HepG2 (cell line): ENCODE measurements around the gene SMIM14. TPM values are rescaled to one million over a fixed set of nuclear protein-coding genes. Genes with fewer than 3 reads are reported as not detected.
A peak's percentile ranks its signal among the peaks of the same experiment; 100 is the strongest.

ENCODE experiments used
- ATAC-seq: fragments of 200-7000 bp; cut with Tn5 transposase; 3 replicates; pipeline ENCODE4 v1.9.1; 2020; ENCODE audit warnings: mild to moderate bottlenecking, moderate library complexity
- BruUV-seq: library from RNA; stranded (reverse); fragments of 400-500 nt; replicated peaks from 2 replicates; lab custom pipeline; 2021; lab: Mats Ljungman, UMichigan
- CTCF ChIA-PET: fragments of 300-600 bp; formaldehyde crosslinking; extraction: SDS; loops from one replicate; lab custom pipeline; 2021; ENCODE audit warnings: low total read pairs, inconsistent platforms, low intra/inter-chr PET ratio; lab: Yijun Ruan, JAX
- POLR2A ChIA-PET: fragments of 350-600 bp; sonication (Branson Sonifier 250); formaldehyde crosslinking; loops from one replicate; lab custom pipeline; 2020; ENCODE audit warnings: antibody characterized with exemption, inconsistent platforms; lab: Yijun Ruan, JAX
- DNase-seq: peaks from one replicate; pipeline ENCODE4 v3.0.0-alpha.2; 2015; ENCODE audit warnings: low spot score
- FAIRE-seq: peaks from 3 replicates; lab custom pipeline; 2011; peaks lifted over from hg19 to GRCh38; lab: Jason Lieb, UNC
- H2AFZ ChIP-seq: one replicate; pipeline ENCODE4 v1.6.1; 2011; ENCODE audit warnings: low read length, inconsistent platforms
- H3K27ac ChIP-seq: fragments of 300-600 bp; 3 replicates; pipeline ENCODE4 v1.8.0; 2011; ENCODE audit warnings: mixed run types, mild to moderate bottlenecking, mixed read lengths, low read length, inconsistent platforms; ENCODE audit not compliant: insufficient read depth; ENCODE audit errors: extremely low read length
- H3K27me3 ChIP-seq, 2 experiments: fragments of 200-600 bp in 1 of 2; 2 replicates in 1 of 2; 3 replicates in 1 of 2; pipeline versions ENCODE4 v1.6.0 to v1.8.0; 2011; ENCODE audit warnings: low read length in 2 of 2, mild to moderate bottlenecking in 2 of 2, moderate library complexity in 2 of 2, inconsistent platforms in 1 of 2; ENCODE audit not compliant: insufficient read depth in 2 of 2, control insufficient read depth in 1 of 2
- H3K36me3 ChIP-seq, 2 experiments: fragments of 200-600 bp in 1 of 2; replicated peaks in 1 of 2; 2 replicates in 1 of 2; 3 replicates in 1 of 2; pipeline versions ENCODE4 v1.5.1 to v1.8.0; 2011; ENCODE audit warnings: low read length in 2 of 2, inconsistent platforms in 1 of 2; ENCODE audit not compliant: insufficient read depth in 2 of 2, control insufficient read depth in 1 of 2
- H3K4me1 ChIP-seq: 2 replicates; pipeline ENCODE4 v1.5.1; 2012; ENCODE audit warnings: low read length, inconsistent platforms; ENCODE audit not compliant: insufficient read depth
- H3K4me2 ChIP-seq: 2 replicates; pipeline ENCODE4 v1.6.0; 2011; ENCODE audit warnings: low read depth, low read length, inconsistent platforms
- H3K4me3 ChIP-seq, 3 experiments: fragments of 200-600 bp in 1 of 3; sonication (generic), shearing (Covaris generic) in 1 of 3; replicated peaks in 1 of 3; 2 replicates each; pipeline ENCODE4 v1.5.1; 2011 to 2016; ENCODE audit warnings: low read length in 3 of 3, inconsistent platforms in 2 of 3, low read depth in 2 of 3, mild to moderate bottlenecking in 2 of 3, control low read depth in 1 of 3, mixed read lengths in 1 of 3; ENCODE audit not compliant: insufficient read depth in 1 of 3
- H3K79me2 ChIP-seq: one replicate; pipeline ENCODE4 v1.6.1; 2011; ENCODE audit warnings: low read length, inconsistent platforms; ENCODE audit not compliant: insufficient read depth
- H3K9ac ChIP-seq: 2 replicates; pipeline ENCODE4 v1.6.0; 2011; ENCODE audit warnings: mild to moderate bottlenecking, low read depth, low read length, inconsistent platforms; ENCODE audit not compliant: insufficient read depth
- H3K9me3 ChIP-seq: 2 replicates; pipeline ENCODE4 v1.5.1; 2012; ENCODE audit warnings: mild to moderate bottlenecking, low read length
- H4K20me1 ChIP-seq: 2 replicates; pipeline ENCODE4 v1.6.0; 2011; ENCODE audit warnings: inconsistent platforms, mild to moderate bottlenecking, low read length, moderate library complexity; ENCODE audit not compliant: insufficient read depth
- HNF1B ChIP-seq: sonication (generic); formaldehyde crosslinking; IDR thresholded peaks from 2 replicates; pipeline ENCODE4 v1.5.1; 2020; ENCODE audit warnings: mild to moderate bottlenecking, moderate library complexity, missing genetic modification reagents
- RCOR2 ChIP-seq: IDR thresholded peaks from 2 replicates; pipeline ENCODE4 v1.6.1; 2016; ENCODE audit warnings: missing biosample characterization, missing genetic modification reagents
- SAP130 ChIP-seq: IDR thresholded peaks from 2 replicates; pipeline ENCODE4 v1.6.1; 2016; ENCODE audit warnings: low read depth
- SRY ChIP-seq: sonication (generic); formaldehyde crosslinking; IDR thresholded peaks from 2 replicates; pipeline ENCODE4 v1.8.0; 2022; ENCODE audit warnings: mild to moderate bottlenecking, missing genetic modification reagents
- STAG1 ChIP-seq: sonication (generic); formaldehyde crosslinking; IDR thresholded peaks from 2 replicates; pipeline ENCODE4 v1.4.0; 2020; ENCODE audit warnings: missing genetic modification reagents
- TEAD3 ChIP-seq: optimal IDR thresholded peaks from 2 replicates; pipeline ENCODE3; 2016; ENCODE audit warnings: borderline replicate concordance
- ZNF230 ChIP-seq: sonication (generic); formaldehyde crosslinking; IDR thresholded peaks from 2 replicates; pipeline ENCODE4 v1.4.0; 2020; ENCODE audit warnings: mild to moderate bottlenecking, missing genetic modification reagents
- ZNF44 ChIP-seq: sonication (generic); formaldehyde crosslinking; IDR thresholded peaks from 2 replicates; pipeline ENCODE4 v1.5.1; 2020; ENCODE audit warnings: mild to moderate bottlenecking, missing genetic modification reagents
- WGBS: methylation state at CpG from one replicate; pipeline ENCODE4 v1.1.6; 2017; ENCODE audit warnings: low lambda C conversion rate; 5-methylcytosine and 5-hydroxymethylcytosine counted together
- in situ Hi-C: cut with HindIII; loops from 2 replicates; pipeline ENCODE4 v1.10.0; 2017; ENCODE audit warnings: low pct_unique_long_range_greater_than_20kb; ENCODE audit not compliant: extremely low pct_ligation_motif_present
- intact Hi-C: fragments of 100-400 bp; cut with micrococcal nuclease; formaldehyde crosslinking; loops from one replicate; pipeline ENCODE4 v1.10.0; 2022; ENCODE audit not compliant: unreplicated experiment
- polyA plus RNA-seq, 8 experiments: library from polyadenylated mRNA; depleted of rRNA in 3 of 8; stranded (reverse) in 7 of 8; unstranded in 1 of 8; fragments of >200 nt; fragmentation: Illumina TruSeq in 4 of 8; extraction: Trizol in 4 of 8; gene quantifications; 2 replicates each; pipeline versions ENCODE4 v1.2.1 to v1.2.3, GENCODE V29; 2011 to 2016; ENCODE audit warnings: low read depth in 4 of 8, missing spikeins in 1 of 8, mixed read lengths in 1 of 8; ENCODE audit not compliant: insufficient read depth in 1 of 8
- total RNA-seq, 5 experiments: library from RNA; depleted of rRNA; stranded (reverse); fragments of >200 nt; fragmentation: Illumina TruSeq; extraction: Trizol; gene quantifications; 2 replicates each; pipeline ENCODE4 v1.2.3, GENCODE V29; 2016; ENCODE audit warnings: low read depth in 1 of 5
- TF ChIP-seq, protein P1 (sequence below): sonication (generic); formaldehyde crosslinking; IDR thresholded peaks from 2 replicates; pipeline ENCODE4 v1.4.0; 2020; ENCODE audit warnings: missing genetic modification reagents, borderline replicate concordance
- TF ChIP-seq, protein P2 (sequence below): sonication (generic); formaldehyde crosslinking; IDR thresholded peaks from 2 replicates; pipeline ENCODE4 v1.4.0; 2020; ENCODE audit warnings: missing genetic modification reagents

SMIM14 gene
- total and polyA plus RNA-seq, 2 of the 13 experiments (the other 11 are each of a cell fraction or from before 2014, with no cell fraction given): 16.3 to 28.1 TPM

DNA sequence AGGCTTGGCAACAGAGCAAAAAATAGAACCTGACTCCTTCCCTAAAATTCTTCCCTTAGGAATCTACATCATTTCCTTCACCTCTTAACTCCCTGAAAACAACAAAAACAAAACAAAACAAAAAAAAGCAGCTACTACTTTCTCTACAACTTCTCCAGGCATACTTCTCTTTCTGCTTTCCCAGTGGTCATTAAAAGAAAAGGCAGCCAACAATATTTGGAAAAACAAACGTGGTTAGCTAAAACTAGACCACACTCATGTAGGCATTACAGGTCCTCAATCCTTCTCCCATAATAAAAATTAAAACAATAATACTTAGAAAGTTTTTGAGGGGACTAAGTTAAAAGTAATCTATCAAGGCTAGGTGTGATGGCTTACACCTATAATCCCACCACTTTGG is 29.0 kb upstream of the SMIM14 start (continued):
- TF ChIP-seq, protein P1, sequence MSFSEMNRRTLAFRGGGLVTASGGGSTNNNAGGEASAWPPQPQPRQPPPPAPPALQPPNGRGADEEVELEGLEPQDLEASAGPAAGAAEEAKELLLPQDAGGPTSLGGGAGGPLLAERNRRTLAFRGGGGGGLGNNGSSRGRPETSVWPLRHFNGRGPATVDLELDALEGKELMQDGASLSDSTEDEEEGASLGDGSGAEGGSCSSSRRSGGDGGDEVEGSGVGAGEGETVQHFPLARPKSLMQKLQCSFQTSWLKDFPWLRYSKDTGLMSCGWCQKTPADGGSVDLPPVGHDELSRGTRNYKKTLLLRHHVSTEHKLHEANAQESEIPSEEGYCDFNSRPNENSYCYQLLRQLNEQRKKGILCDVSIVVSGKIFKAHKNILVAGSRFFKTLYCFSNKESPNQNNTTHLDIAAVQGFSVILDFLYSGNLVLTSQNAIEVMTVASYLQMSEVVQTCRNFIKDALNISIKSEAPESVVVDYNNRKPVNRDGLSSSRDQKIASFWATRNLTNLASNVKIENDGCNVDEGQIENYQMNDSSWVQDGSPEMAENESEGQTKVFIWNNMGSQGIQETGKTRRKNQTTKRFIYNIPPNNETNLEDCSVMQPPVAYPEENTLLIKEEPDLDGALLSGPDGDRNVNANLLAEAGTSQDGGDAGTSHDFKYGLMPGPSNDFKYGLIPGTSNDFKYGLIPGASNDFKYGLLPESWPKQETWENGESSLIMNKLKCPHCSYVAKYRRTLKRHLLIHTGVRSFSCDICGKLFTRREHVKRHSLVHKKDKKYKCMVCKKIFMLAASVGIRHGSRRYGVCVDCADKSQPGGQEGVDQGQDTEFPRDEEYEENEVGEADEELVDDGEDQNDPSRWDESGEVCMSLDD (CRISPR knock-in tag): no peak
- no peak for TF ChIP-seq SRY
- TF ChIP-seq ZNF44 (CRISPR knock-in tag): no peak
- no peak for TF ChIP-seq ZNF230 (CRISPR knock-in tag)

- POLR2A ChIA-PET: interaction anchor here (1.2 to 4.0 kb wide), 3 partner anchors 27 to 138 kb away, joined by 5 to 14 read pairs (median 12); partner anchors contain the start of genes SMIM14, UBE2K and UGDH
- Histone ChIP-seq H3K4me3 (peak overlapping the region in 1 of 3 experiments; percentile 10; a peak in 1 of 6 replicates), H3K27me3 (no peaks in the 10 kb centered on the region), H4K20me1 (no peaks in the 10 kb centered on the region), H3K4me2 (peak overlapping the region; percentile 67), H3K27ac (peak overlapping the region; percentile 56), H3K9me3 (no peaks in the 10 kb centered on the region), H3K79me2 (no peaks in the 10 kb centered on the region), H3K4me1 (peaks cover 26% of the 10 kb centered on the region), H3K9ac (no peak overlapping the region; the same call in none of the 2 replicates), H3K36me3 (no peaks in the 10 kb centered on the region), H2AFZ (no peak overlapping the region)
- no TSS peak for BruUV-seq
- intact Hi-C loops (loop anchor here (2.0 kb wide), 1 partner anchor 26 kb away; the partner anchor contains the start of gene SMIM14), in situ Hi-C loops (no loop called here)
- DNase-seq: peak; percentile 89
- peak; percentile 93 for FAIRE-seq
- CTCF ChIA-PET: no interaction called here
- WGBS: 17% methylated on average over 3 of the region's 3 CpGs
- peak; percentile 96 for ATAC-seq
- TF ChIP-seq HNF1B (CRISPR knock-in tag) (peak; percentile 31; the same call in 1 of the 2 replicates), TEAD3 (CRISPR knock-in tag) (peak; percentile 98), STAG1 (CRISPR knock-in tag) (peak; percentile 15; the same call in 1 of the 2 replicates), RCOR2 (peak; percentile 49; the same call in 1 of the 2 replicates), SAP130 (CRISPR knock-in tag) (peak; percentile 49)
- TF ChIP-seq, protein P2, sequence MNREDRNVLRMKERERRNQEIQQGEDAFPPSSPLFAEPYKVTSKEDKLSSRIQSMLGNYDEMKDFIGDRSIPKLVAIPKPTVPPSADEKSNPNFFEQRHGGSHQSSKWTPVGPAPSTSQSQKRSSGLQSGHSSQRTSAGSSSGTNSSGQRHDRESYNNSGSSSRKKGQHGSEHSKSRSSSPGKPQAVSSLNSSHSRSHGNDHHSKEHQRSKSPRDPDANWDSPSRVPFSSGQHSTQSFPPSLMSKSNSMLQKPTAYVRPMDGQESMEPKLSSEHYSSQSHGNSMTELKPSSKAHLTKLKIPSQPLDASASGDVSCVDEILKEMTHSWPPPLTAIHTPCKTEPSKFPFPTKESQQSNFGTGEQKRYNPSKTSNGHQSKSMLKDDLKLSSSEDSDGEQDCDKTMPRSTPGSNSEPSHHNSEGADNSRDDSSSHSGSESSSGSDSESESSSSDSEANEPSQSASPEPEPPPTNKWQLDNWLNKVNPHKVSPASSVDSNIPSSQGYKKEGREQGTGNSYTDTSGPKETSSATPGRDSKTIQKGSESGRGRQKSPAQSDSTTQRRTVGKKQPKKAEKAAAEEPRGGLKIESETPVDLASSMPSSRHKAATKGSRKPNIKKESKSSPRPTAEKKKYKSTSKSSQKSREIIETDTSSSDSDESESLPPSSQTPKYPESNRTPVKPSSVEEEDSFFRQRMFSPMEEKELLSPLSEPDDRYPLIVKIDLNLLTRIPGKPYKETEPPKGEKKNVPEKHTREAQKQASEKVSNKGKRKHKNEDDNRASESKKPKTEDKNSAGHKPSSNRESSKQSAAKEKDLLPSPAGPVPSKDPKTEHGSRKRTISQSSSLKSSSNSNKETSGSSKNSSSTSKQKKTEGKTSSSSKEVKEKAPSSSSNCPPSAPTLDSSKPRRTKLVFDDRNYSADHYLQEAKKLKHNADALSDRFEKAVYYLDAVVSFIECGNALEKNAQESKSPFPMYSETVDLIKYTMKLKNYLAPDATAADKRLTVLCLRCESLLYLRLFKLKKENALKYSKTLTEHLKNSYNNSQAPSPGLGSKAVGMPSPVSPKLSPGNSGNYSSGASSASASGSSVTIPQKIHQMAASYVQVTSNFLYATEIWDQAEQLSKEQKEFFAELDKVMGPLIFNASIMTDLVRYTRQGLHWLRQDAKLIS (CRISPR knock-in tag): no peak
These were observed 26.4 kb upstream of the SMIM14 start for GRCh38 chr4:39664828-39665731.
